GM12878 (cell line): ENCODE measurements around the gene C5AR1. TPM values are rescaled to one million over a fixed set of nuclear protein-coding genes. Genes with fewer than 3 reads are reported as not detected.
A peak's percentile ranks its signal among the peaks of the same experiment; 100 is the strongest.

Source experiments
- ASH2L ChIP-seq: fragments of 300-600, 200-600 bp; sonication (generic); IDR thresholded peaks from 2 replicates; pipeline ENCODE4 v1.6.1; 2017; ENCODE audit warnings: low read depth, mild to moderate bottlenecking, borderline replicate concordance
- BHLHE40 ChIP-seq, 2 experiments: fragments of 450-650 bp in 1 of 2; IDR thresholded peaks; 2 replicates each; pipeline ENCODE4 v1.6.1; 2011 to 2017; ENCODE audit warnings: low read depth in 2 of 2, borderline replicate concordance in 1 of 2, improper control_type of control experiment in 1 of 2, low read length in 1 of 2, mild to moderate bottlenecking in 1 of 2
- FOXM1 ChIP-seq: IDR thresholded peaks from 2 replicates; pipeline ENCODE4 v1.6.1; 2012; ENCODE audit warnings: low read depth, mild to moderate bottlenecking, inconsistent platforms, low read length, moderate library complexity
- HDAC6 ChIP-seq: fragments of 200-600 bp; sonication (generic); IDR thresholded peaks from one replicate; pipeline ENCODE4 v1.8.0; 2017; ENCODE audit warnings: antibody characterized with exemption; ENCODE audit not compliant: unreplicated experiment
- IRF3 ChIP-seq: fragments of 450-650 bp; IDR thresholded peaks from 2 replicates; pipeline ENCODE4 v1.6.1; 2014; ENCODE audit warnings: mild to moderate bottlenecking
- KAT2A ChIP-seq: conservative IDR thresholded peaks from 2 replicates; pipeline ENCODE4 v1.6.1; 2011; ENCODE audit warnings: low read depth, low read length; ENCODE audit not compliant: control insufficient read depth
- MTA2 ChIP-seq: fragments of 450-650 bp; IDR thresholded peaks from 2 replicates; pipeline ENCODE4 v1.6.1; 2016; ENCODE audit warnings: low read depth, mild to moderate bottlenecking, moderate library complexity
- NBN ChIP-seq: fragments of 450-650 bp; IDR thresholded peaks from 2 replicates; pipeline ENCODE4 v1.6.1; 2016
- NR2C1 ChIP-seq: fragments of 450-650 bp; IDR thresholded peaks from 2 replicates; pipeline ENCODE4 v1.6.1; 2017; ENCODE audit warnings: antibody characterized with exemption, mild to moderate bottlenecking, moderate library complexity
- NR2C2 ChIP-seq: IDR thresholded peaks from 2 replicates; pipeline ENCODE4 v1.6.1; 2011; ENCODE audit warnings: borderline replicate concordance, low read depth; ENCODE audit not compliant: control insufficient read depth, insufficient read length
- NRF1 ChIP-seq: conservative IDR thresholded peaks from 2 replicates; pipeline ENCODE4 v1.6.1; 2011; ENCODE audit warnings: mild to moderate bottlenecking, low read depth, low read length, improper control_type of control experiment
- POLR2AphosphoS5 ChIP-seq: IDR thresholded peaks from 2 replicates; pipeline ENCODE4 v1.6.1; 2011; ENCODE audit warnings: mild to moderate bottlenecking, low read length, inconsistent platforms
- RELA ChIP-seq: fragments of 450-650 bp; IDR thresholded peaks from 2 replicates; pipeline ENCODE4 v1.8.0; 2014; ENCODE audit warnings: borderline replicate concordance; ENCODE audit not compliant: partially characterized antibody
- RFX5 ChIP-seq: IDR thresholded peaks from 2 replicates; pipeline ENCODE4 v1.6.1; 2011; ENCODE audit warnings: low read depth, low read length, improper control_type of control experiment
- TARDBP ChIP-seq: IDR thresholded peaks from 2 replicates; pipeline ENCODE4 v1.6.1; 2016; ENCODE audit warnings: borderline replicate concordance
- USF2 ChIP-seq: IDR thresholded peaks from 2 replicates; pipeline ENCODE4 v1.6.1; 2011; ENCODE audit warnings: low read depth, low read length, improper control_type of control experiment, borderline replicate concordance
- polyA plus RNA-seq, 11 experiments: library from polyadenylated mRNA; depleted of rRNA in 4 of 11; unstranded in 6 of 11; stranded (reverse) in 5 of 11; fragments of >200 nt; fragmentation: Nextera tagmentation in 4 of 11; fragmentation: Illumina TruSeq in 1 of 11; extraction: Ambion mirVana in 4 of 11; extraction: Trizol in 1 of 11; gene quantifications; 1 replicate in 1 of 11; 2 replicates in 10 of 11; pipeline versions ENCODE4 v1.2.1 to v1.2.3, GENCODE V29; 2011 to 2016; ENCODE audit warnings: inconsistent platforms in 2 of 11, missing spikeins in 2 of 11, low read depth in 1 of 11
- total RNA-seq, 4 experiments: library from RNA; depleted of rRNA in 3 of 4; stranded (reverse); fragments of >200 nt in 3 of 4; fragmentation: Illumina TruSeq in 1 of 4; extraction: Trizol in 1 of 4; gene quantifications; 2 replicates each; pipeline versions ENCODE4 v1.2.1 to v1.2.3, GENCODE V29; 2013 to 2021
- TF ChIP-seq, protein P1 (sequence below): fragments of 450-650 bp; IDR thresholded peaks from 2 replicates; pipeline ENCODE4 v1.6.1; 2018; ENCODE audit warnings: mild to moderate bottlenecking, low read depth, moderate library complexity; ENCODE audit not compliant: partially characterized antibody
- TF ChIP-seq, protein P2 (sequence below): fragments of 450-650 bp; IDR thresholded peaks from 2 replicates; pipeline ENCODE4 v1.6.1; 2017; ENCODE audit warnings: mild to moderate bottlenecking, low read depth, inconsistent platforms; ENCODE audit not compliant: poor library complexity, severe bottlenecking

Gene C5AR1
- total and polyA plus RNA-seq, 10 of the 15 experiments (the other 5 are each of a cell fraction or from before 2014, with no cell fraction given) = 0.04 to 1.5 (median 0.18) TPM

DNA sequence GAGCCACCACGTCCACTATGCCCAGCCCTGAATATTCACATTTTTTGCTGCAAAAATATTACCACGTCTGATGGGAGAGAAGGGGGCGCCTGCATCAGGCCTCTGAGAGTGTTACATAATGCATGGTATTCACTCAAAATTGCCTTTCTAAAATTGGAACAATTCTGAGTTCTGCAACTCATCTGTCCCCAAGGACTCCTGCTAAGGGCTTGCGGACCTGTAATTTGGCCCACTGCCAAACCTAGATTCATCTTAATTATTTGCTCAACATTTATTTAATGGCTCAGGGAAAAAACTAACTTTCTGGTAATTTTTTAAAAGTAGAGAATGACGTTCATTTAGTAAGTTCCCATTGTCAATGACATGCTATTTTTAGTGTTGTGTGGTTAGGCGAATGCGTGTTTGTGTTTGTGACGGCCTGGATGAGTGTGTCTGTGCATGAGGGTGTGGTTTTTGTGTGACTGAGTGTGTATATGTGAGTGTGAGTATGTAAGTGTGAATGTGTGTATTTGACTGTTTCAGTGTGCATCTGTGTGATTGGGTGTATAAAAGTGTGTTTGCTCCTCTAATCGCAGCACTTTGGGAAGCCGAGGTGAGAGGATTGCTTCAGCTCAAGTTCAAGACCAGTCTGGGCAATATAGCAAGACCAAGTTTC lies 26.1 kb upstream of the C5AR1 start (continued):
- TF ChIP-seq, protein P1, sequence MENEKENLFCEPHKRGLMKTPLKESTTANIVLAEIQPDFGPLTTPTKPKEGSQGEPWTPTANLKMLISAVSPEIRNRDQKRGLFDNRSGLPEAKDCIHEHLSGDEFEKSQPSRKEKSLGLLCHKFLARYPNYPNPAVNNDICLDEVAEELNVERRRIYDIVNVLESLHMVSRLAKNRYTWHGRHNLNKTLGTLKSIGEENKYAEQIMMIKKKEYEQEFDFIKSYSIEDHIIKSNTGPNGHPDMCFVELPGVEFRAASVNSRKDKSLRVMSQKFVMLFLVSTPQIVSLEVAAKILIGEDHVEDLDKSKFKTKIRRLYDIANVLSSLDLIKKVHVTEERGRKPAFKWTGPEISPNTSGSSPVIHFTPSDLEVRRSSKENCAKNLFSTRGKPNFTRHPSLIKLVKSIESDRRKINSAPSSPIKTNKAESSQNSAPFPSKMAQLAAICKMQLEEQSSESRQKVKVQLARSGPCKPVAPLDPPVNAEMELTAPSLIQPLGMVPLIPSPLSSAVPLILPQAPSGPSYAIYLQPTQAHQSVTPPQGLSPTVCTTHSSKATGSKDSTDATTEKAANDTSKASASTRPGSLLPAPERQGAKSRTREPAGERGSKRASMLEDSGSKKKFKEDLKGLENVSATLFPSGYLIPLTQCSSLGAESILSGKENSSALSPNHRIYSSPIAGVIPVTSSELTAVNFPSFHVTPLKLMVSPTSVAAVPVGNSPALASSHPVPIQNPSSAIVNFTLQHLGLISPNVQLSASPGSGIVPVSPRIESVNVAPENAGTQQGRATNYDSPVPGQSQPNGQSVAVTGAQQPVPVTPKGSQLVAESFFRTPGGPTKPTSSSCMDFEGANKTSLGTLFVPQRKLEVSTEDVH = no peak
- TF ChIP-seq IRF3 (no peak), TARDBP (no peak), KAT2A (no peak), RELA (no peak), MTA2 (peak; percentile 59; the same call in 1 of the 2 replicates), USF2 (no peak), ASH2L (no peak), NRF1 (no peak), NR2C2 (no peak), RFX5 (no peak), FOXM1 (no peak), HDAC6 (no peak), BHLHE40 (IDR thresholded peaks at IDR 0.05; ENCODE audit: borderline replicate concordance in 1 of 2, low read depth in 2 of 2, low read length in 1 of 2) (no peak), POLR2AphosphoS5 (no peak), NBN (0 out of 2 replicates have a peak, but pooled peaks have one; percentile 61), NR2C1 (no peak)
- TF ChIP-seq, protein P2, sequence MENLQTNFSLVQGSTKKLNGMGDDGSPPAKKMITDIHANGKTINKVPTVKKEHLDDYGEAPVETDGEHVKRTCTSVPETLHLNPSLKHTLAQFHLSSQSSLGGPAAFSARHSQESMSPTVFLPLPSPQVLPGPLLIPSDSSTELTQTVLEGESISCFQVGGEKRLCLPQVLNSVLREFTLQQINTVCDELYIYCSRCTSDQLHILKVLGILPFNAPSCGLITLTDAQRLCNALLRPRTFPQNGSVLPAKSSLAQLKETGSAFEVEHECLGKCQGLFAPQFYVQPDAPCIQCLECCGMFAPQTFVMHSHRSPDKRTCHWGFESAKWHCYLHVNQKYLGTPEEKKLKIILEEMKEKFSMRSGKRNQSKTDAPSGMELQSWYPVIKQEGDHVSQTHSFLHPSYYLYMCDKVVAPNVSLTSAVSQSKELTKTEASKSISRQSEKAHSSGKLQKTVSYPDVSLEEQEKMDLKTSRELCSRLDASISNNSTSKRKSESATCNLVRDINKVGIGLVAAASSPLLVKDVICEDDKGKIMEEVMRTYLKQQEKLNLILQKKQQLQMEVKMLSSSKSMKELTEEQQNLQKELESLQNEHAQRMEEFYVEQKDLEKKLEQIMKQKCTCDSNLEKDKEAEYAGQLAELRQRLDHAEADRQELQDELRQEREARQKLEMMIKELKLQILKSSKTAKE = peak; percentile 34
